ENCODE data around the gene PPP1R9A.

Gene PPP1R9A

GRCh38 chr7:95276114-95276513 is 368.7 kb downstream of the PPP1R9A start:
- DNase-seq = no peak

- DNase-seq = no peak
These were observed 372.0 kb downstream of the PPP1R9A start for GRCh38 chr7:95279417-95279816.

- DNase-seq = no peak
These were observed 378.7 kb downstream of the PPP1R9A start for GRCh38 chr7:95286096-95286495.

- DNase-seq = no peak
These were observed 382.9 kb downstream of the PPP1R9A start for GRCh38 chr7:95290166-95290830.

- DNase-seq = no peak
These were observed 388.0 kb downstream of the PPP1R9A start for GRCh38 chr7:95295397-95295796.

- no peak for DNase-seq
These were observed 389.1 kb downstream of the PPP1R9A start for GRCh38 chr7:95296456-95296855.

GRCh38 chr7:95297041-95297440 is 389.6 kb downstream of the PPP1R9A start:
- no peak for DNase-seq

GRCh38 chr7:95298091-95298490 is 390.7 kb downstream of the PPP1R9A start:
- no peak for DNase-seq

GRCh38 chr7:95303013-95303905 is 395.9 kb downstream of the PPP1R9A start:
- no peak for DNase-seq

- DNase-seq = no peak
These were observed 397.6 kb downstream of the PPP1R9A start for GRCh38 chr7:95304990-95305389.

- no peak for DNase-seq
These were observed 402.6 kb downstream of the PPP1R9A start for GRCh38 chr7:95309951-95310350.

GRCh38 chr7:95311389-95311788 is 404.0 kb downstream of the PPP1R9A start:
- DNase-seq = no peak

- DNase-seq = no peak
These were observed 405.2 kb downstream of the PPP1R9A start for GRCh38 chr7:95312561-95312960.

- no peak for DNase-seq
These were observed 409.2 kb downstream of the PPP1R9A start for GRCh38 chr7:95316588-95316987.

- no peak for DNase-seq
These were observed 410.2 kb downstream of the PPP1R9A start for GRCh38 chr7:95317546-95317945.

- no peak for DNase-seq
These were observed 410.6 kb downstream of the PPP1R9A start for GRCh38 chr7:95317966-95318365.

GRCh38 chr7:95318501-95319100 is 411.2 kb downstream of the PPP1R9A start:
- no peak for DNase-seq

GRCh38 chr7:95319570-95319969 is 412.2 kb downstream of the PPP1R9A start:
- DNase-seq = no peak

- DNase-seq = no peak
These were observed 413.3 kb downstream of the PPP1R9A start for GRCh38 chr7:95320651-95321050.

- DNase-seq = no peak
These were observed 414.3 kb downstream of the PPP1R9A start for GRCh38 chr7:95321720-95322119.

- DNase-seq = no peak
These were observed 415.0 kb downstream of the PPP1R9A start for GRCh38 chr7:95322396-95322795.

- no peak for DNase-seq
These were observed 415.5 kb downstream of the PPP1R9A start for GRCh38 chr7:95322854-95323253.

GRCh38 chr7:95323410-95324129 is 416.2 kb downstream of the PPP1R9A start:
- no peak for DNase-seq

Data from stimulated activated CD4-positive, alpha-beta T cell treated with anti-CD3 and anti-CD28 coated beads, Interleukin-12 subunit alpha, Interleukin-12 subunit beta, amount 100 ng/mL, for 4 hours (primary cell).